T-helper 2 cell treated with Interferon-gamma antibody and Interleukin-4, amounts not matched to agents 5 μg/mL and 100 μg/mL, for 36 hours (primary cell): ENCODE measurements around the gene CAB39.

Experiments used
- DNase-seq: peaks from one replicate; pipeline ENCODE4 v3.0.0; 2021; ENCODE audit warnings: low spot score
- H3K27ac Mint-ChIP-seq: one replicate; pipeline ENCODE4 v1.8.0; 2021; ENCODE audit warnings: mild to moderate bottlenecking, mixed read lengths
- H3K27me3 Mint-ChIP-seq: one replicate; pipeline ENCODE4 v1.8.0; 2021; ENCODE audit warnings: low read depth, mixed read lengths
- H3K36me3 Mint-ChIP-seq: one replicate; pipeline ENCODE4 v1.8.0; 2021; ENCODE audit warnings: low read depth, mixed read lengths
- H3K4me1 Mint-ChIP-seq: one replicate; pipeline ENCODE4 v1.8.0; 2021; ENCODE audit warnings: low read depth, mixed read lengths
- H3K4me3 Mint-ChIP-seq: one replicate; pipeline ENCODE4 v1.8.0; 2022; ENCODE audit warnings: mild to moderate bottlenecking, moderate library complexity, mixed read lengths
- H3K9me3 Mint-ChIP-seq: one replicate; pipeline ENCODE4 v1.8.0; 2021; ENCODE audit warnings: mixed read lengths

The CAB39 gene

DNA sequence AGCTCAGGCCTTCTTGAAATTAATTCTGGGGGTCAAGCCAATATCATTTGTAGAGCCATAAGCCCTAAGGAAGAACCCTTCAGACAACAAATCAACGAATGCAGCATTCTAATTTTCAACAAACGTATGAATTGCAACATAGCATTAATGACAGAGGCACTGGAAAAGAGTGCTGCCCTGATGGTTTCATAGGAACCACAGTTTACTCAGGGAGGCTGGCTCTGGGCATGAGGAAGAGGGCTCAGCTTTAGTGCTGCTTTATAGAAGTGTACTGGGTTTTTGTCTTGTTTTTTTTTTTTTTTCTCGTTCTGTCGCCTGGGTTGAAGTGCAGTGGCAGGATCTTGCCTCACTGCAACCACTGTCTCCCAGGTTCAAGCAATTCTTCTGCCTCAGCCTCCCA, 36.1 kb upstream of the CAB39 start:
- H3K27ac Mint-ChIP-seq: no peak overlapping the region

DNA sequence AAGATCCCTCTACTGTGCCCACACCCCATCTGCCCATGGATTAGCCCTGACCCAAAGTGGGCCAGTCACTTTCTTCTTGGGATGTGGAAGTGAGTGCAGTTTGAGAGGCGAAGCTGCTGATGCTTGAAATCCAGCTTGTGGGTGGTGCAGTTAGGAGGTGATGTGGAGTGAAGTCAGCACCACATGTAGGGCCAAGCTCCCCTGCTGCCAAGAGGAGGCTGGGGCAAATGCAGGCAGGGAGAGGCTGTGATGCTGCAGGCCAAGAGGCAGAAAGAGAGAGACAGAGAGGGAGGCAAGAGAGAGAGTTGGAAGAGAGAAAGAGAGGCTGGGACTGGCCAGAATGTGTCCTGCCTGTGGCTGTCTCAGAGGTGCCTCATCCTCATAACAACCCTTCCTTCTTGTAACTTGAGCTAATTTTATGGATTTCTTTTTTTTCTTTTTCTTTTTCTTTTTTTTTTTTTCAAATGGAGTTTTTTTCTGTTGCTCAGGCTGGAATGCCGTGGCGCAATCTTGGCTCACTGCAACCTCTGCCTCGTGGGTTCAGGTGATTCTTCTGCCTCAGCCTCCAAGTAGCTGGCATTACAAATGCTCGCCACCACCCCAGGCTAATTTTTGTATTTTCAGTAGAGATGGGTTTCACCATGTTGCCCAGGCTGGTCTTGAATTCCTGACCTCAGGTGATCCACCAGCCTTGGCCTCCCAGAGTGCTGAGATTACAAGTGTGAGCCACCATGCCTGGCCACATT, 35.3 kb upstream of the CAB39 start:
- Mint-ChIP-seq H3K27ac (peak overlapping the region; percentile 58), H3K36me3 (peaks cover 12% of the 10 kb centered on the region), H3K4me1 (peaks cover 44% of the 10 kb centered on the region), H3K4me3 (peak overlapping the region; percentile 17), H3K9me3 (peaks cover 17% of the 10 kb centered on the region), H3K27me3 (no peaks in the 10 kb centered on the region)
- DNase-seq: no peak

More for the DNA sequence above, 36.1 kb upstream of the CAB39 start:
- H3K4me1 Mint-ChIP-seq: peaks cover 44% of the 10 kb centered on the region
- peaks cover 12% of the 10 kb centered on the region for H3K36me3 Mint-ChIP-seq
- peaks cover 14% of the 10 kb centered on the region for H3K9me3 Mint-ChIP-seq
- DNase-seq: no peak
- H3K27me3 Mint-ChIP-seq: no peaks in the 10 kb centered on the region
- no peak overlapping the region for H3K4me3 Mint-ChIP-seq

DNA sequence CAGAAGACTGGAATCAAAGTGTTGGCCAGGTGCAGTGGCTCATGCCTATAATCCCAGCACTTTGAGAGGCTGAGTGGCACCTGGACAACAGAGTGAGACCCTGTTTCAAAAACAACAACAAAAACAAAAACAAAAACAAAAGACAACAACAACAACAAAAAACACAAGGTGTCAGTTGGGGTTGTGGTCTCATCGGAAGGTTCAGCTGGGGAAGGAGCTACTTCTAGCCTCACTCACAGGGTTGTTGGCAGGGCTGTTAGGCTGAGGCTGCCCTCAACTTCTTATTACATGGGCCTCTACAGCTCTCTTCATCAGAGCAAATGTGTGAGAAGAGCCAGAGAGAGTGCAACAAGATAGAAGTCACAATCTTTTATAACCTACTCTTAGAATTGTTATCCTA, 34.6 kb upstream of the CAB39 start:
- no peak for DNase-seq
- peaks cover 44% of the 10 kb centered on the region for H3K4me1 Mint-ChIP-seq
- peaks cover 12% of the 10 kb centered on the region for H3K36me3 Mint-ChIP-seq
- H3K27me3 Mint-ChIP-seq: no peaks in the 10 kb centered on the region
- peak overlapping the region; percentile 52 for H3K4me3 Mint-ChIP-seq
- H3K27ac Mint-ChIP-seq: peak overlapping the region; percentile 41
- peaks cover 18% of the 10 kb centered on the region for H3K9me3 Mint-ChIP-seq

DNA sequence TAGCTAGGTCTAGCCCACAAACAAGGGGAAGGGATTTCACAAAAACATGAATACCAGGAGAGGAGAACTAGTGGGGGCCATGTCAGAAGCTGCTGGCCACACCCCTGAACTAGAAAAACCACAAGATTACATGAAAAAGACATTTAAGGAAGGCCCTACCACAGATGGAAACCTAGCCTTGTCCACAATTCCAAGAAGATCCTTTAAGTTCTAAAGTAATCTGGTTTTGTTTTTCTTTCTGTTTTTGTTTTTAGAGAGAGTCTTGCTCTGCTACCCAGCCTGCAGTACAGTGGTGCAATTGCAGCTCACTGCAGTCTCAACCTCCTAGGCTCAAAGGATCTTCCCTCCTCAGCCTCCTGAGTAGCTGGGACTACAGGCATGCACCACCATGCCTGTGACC, 34.2 kb upstream of the CAB39 start:
- Mint-ChIP-seq H3K4me1 (peaks cover 44% of the 10 kb centered on the region), H3K4me3 (peak overlapping the region; percentile 52)

DNA sequence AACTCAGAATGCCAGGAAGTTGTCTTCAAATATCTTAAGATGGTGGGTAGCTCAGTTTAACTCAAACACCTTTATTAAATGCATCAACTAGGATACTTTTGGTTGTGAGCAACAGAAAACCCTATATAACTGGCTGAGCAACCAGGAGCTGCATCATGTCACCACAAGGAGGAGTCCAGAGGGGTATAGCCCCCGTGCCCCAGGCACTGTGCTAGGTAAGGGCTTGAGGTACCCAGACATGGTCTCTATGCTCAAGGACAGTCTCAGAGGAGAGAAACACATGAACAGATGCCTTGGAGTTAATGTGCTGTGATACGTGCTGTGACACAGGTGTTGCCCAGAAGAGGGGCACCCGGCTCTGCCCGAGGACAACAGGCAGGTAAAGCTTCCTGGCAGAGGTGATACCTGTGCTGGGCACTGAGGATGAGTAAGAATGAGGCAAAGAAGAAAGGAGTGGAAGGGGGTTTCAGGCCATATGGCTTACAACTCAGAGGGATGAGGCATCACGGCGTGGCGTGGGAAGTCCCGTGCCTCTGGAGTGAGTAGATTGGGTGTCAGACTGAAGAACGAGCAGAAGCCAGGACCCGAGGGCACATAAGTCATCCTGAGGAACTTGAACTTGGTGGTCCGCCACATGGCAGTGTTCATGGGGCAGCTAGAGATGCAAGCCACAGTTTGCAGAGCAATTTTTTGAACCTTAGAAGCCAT, 32.0 kb upstream of the CAB39 start:
- H3K27ac Mint-ChIP-seq: no peak overlapping the region
- H3K27me3 Mint-ChIP-seq: no peaks in the 10 kb centered on the region
- peaks cover 45% of the 10 kb centered on the region for H3K4me1 Mint-ChIP-seq
- peaks cover 18% of the 10 kb centered on the region for H3K9me3 Mint-ChIP-seq
- DNase-seq: peak; percentile 15
- peaks cover 12% of the 10 kb centered on the region for H3K36me3 Mint-ChIP-seq
- no peak overlapping the region for H3K4me3 Mint-ChIP-seq

More for the DNA sequence above, 34.2 kb upstream of the CAB39 start:
- H3K9me3 Mint-ChIP-seq: peaks cover 18% of the 10 kb centered on the region
- H3K27ac Mint-ChIP-seq: peak overlapping the region; percentile 82
- DNase-seq: no peak
- no peaks in the 10 kb centered on the region for H3K27me3 Mint-ChIP-seq
- H3K36me3 Mint-ChIP-seq: peaks cover 12% of the 10 kb centered on the region

DNA sequence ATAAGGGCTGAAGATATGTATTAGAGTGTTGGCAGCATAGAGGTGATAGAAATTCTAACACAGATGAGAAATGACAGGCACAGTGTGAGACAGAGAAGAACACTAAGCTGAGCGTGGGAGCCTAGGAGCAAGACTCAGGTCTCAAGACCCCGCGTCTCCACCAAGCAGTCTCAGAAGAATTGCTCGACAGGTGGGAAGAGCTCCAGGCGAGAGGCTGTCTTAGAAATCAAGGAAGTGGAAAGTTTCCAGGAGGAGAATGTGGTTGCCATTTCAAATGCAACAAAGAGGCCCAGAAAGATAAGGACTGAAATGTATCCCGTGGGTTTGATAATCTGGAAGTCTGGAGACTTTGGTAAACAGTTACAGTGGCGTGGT, 31.5 kb upstream of the CAB39 start:
- Mint-ChIP-seq H3K4me1 (peaks cover 40% of the 10 kb centered on the region), H3K9me3 (peaks cover 18% of the 10 kb centered on the region), H3K27me3 (no peaks in the 10 kb centered on the region), H3K27ac (no peak overlapping the region), H3K36me3 (peaks cover 12% of the 10 kb centered on the region), H3K4me3 (no peak overlapping the region)
- no peak for DNase-seq

DNA sequence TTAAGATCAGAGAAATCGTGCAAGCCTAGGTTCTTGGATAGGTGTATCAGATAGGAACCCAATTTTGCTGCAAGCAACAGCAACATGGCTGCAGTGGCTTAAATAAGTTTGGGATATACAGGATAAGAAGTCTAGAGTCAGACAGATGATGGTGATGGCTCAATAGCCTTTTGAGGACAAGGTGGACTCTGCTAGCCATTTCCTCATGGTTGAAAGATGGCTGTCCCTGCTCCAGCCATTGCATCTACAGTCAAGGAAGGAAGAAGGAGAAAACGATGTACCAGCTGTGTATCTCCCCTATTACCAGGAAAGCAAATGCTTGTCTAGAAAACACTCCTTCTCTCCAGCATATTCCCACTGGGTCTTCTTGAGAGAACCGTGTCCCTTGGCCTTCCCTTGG, 30.1 kb upstream of the CAB39 start:
- Mint-ChIP-seq H3K27me3 (peaks cover 2% of the 10 kb centered on the region), H3K4me3 (no peak overlapping the region), H3K36me3 (peaks cover 7% of the 10 kb centered on the region), H3K9me3 (peaks cover 13% of the 10 kb centered on the region), H3K27ac (no peak overlapping the region), H3K4me1 (peaks cover 37% of the 10 kb centered on the region)
- DNase-seq: no peak

DNA sequence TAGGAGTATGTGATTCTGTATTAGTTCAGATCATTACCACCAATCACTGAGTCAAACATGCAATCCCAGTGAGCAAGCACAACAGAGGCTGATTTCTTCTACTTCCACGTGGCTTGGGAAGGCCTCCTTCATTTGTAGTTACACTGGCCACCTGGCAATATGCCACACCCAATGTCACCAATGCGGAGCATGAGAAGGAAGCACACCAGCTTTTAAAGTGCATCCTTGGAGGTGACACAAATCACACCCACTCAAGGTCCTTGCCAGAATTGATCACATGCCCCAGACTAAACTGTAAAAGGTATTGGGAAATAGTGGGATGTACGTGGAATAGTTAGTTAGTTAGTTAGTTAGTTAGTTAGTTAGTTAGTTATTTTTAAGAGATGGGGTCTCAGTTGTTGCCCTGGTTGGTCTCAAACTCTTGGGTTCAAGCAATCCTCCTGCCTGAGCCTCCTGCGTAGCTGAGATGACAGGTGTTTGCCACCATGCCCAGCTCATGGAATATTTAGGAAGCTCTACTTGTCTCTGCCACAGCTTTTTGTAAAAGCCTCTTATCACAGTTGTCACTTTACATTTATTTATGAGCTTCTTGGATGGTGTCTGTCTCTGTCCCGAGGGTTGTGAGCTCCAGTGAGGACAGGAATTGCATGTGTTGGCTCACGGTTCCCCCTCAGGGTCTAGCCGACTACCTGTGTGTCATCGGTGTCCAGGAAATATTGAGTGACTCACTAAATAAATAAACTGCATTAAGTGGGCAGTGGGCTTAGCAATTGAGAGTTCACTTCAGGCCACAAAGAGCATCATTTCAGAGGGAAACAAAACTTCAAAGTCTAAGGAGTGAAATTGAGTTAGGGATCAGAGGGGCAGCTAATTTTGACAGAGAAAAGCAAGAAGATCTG, 28.1 kb upstream of the CAB39 start:
- no peak for DNase-seq
- Mint-ChIP-seq H3K4me3 (no peak overlapping the region), H3K4me1 (peaks cover 23% of the 10 kb centered on the region), H3K27me3 (peaks cover 2% of the 10 kb centered on the region), H3K36me3 (no peaks in the 10 kb centered on the region), H3K27ac (no peak overlapping the region), H3K9me3 (peaks cover 4% of the 10 kb centered on the region)

DNA sequence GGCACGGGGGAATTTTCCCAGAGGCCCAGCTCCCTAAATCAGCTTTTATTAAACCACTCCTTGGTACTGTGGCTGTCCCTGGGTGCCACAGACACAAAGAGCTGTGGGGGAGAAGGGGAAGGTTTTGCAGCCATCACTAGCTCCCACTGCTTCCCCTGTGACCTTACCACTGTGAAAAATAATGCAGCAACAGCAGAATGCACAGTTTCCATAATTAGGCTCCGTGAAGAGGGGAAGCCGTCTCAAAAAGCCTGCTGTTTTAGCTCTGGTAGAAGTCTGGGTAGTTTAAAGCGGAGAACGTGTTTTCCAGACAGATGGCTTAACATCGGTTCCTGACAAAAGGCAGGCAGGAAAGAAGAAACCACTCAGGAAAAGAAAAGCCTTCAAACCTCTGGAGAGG, 27.5 kb upstream of the CAB39 start:
- peaks cover 23% of the 10 kb centered on the region for H3K4me1 Mint-ChIP-seq
- H3K4me3 Mint-ChIP-seq: no peak overlapping the region

DNA sequence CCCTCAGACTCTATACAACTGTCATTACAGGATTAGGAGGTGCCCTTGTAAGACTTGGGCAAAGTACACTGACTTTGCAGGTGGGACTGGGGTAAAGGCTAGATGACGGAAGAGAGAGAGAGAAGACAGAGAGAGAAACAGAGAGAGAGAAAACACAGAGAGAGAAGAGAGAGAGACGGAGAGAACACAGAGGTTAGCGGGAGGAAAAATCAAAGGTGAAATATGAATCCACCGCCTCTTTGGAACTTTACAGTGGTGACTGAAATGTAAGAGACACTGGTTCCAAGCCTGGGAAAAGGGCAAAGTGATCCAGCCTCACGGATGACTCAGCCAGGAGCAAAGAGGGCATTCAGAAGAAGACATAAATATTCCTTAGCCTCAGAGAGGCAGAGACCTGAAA, 25.1 kb upstream of the CAB39 start:
- peaks cover 16% of the 10 kb centered on the region for H3K4me1 Mint-ChIP-seq
- no peak overlapping the region for H3K27ac Mint-ChIP-seq
- H3K36me3 Mint-ChIP-seq: no peaks in the 10 kb centered on the region
- H3K27me3 Mint-ChIP-seq: peaks cover 2% of the 10 kb centered on the region
- H3K9me3 Mint-ChIP-seq: no peaks in the 10 kb centered on the region
- no peak overlapping the region for H3K4me3 Mint-ChIP-seq
- no peak for DNase-seq

More for the DNA sequence above, 27.5 kb upstream of the CAB39 start:
- no peak for DNase-seq
- H3K9me3 Mint-ChIP-seq: peaks cover 4% of the 10 kb centered on the region
- no peak overlapping the region for H3K27ac Mint-ChIP-seq
- peaks cover 2% of the 10 kb centered on the region for H3K27me3 Mint-ChIP-seq
- no peaks in the 10 kb centered on the region for H3K36me3 Mint-ChIP-seq

DNA sequence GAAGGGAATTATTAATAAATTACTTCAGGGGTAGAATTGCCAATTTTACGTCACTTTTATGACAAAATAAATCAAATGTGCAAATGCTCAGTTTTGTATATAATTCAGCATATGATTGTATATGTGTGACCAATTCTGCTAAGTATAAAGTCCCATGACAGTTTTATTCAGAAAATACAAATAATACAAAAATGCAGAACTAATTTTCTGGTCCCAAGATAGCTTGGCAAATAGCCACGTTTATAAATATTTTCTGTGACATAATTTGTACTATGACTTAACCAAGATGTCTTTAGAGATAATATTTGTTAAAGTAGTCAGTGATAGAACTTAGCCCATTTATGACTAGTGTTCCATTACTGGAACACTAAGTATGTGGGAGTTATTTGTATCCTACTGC, 24.2 kb upstream of the CAB39 start:
- H3K4me3 Mint-ChIP-seq: no peak overlapping the region
- H3K27ac Mint-ChIP-seq: no peak overlapping the region
- H3K4me1 Mint-ChIP-seq: peaks cover 17% of the 10 kb centered on the region
- peaks cover 2% of the 10 kb centered on the region for H3K27me3 Mint-ChIP-seq
- no peaks in the 10 kb centered on the region for H3K36me3 Mint-ChIP-seq
- H3K9me3 Mint-ChIP-seq: no peaks in the 10 kb centered on the region
- no peak for DNase-seq

DNA sequence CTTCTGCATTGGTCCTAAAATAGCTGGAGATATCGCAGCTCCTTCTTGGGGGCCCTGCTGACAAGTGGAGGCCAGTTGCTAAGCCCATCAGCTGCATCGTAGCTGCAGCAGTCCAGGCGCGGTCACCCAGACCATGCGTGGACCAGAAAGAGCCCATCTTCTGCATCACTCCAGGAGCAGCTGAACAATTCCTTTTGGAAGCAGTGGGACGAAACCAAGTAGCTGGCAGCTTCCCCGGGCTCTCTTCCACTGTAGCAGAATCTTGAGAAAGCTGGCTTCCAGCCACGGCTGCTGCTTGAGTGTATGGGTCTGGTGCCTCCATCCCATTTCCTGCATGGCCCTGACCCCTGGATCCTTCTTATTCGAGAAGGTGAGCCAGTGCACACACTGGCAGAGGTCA, 22.2 kb upstream of the CAB39 start:
- no peaks in the 10 kb centered on the region for H3K9me3 Mint-ChIP-seq
- H3K27me3 Mint-ChIP-seq: peaks cover 2% of the 10 kb centered on the region
- no peak for DNase-seq
- H3K4me3 Mint-ChIP-seq: no peak overlapping the region
- no peak overlapping the region for H3K27ac Mint-ChIP-seq
- H3K4me1 Mint-ChIP-seq: peaks cover 22% of the 10 kb centered on the region
- H3K36me3 Mint-ChIP-seq: no peaks in the 10 kb centered on the region

DNA sequence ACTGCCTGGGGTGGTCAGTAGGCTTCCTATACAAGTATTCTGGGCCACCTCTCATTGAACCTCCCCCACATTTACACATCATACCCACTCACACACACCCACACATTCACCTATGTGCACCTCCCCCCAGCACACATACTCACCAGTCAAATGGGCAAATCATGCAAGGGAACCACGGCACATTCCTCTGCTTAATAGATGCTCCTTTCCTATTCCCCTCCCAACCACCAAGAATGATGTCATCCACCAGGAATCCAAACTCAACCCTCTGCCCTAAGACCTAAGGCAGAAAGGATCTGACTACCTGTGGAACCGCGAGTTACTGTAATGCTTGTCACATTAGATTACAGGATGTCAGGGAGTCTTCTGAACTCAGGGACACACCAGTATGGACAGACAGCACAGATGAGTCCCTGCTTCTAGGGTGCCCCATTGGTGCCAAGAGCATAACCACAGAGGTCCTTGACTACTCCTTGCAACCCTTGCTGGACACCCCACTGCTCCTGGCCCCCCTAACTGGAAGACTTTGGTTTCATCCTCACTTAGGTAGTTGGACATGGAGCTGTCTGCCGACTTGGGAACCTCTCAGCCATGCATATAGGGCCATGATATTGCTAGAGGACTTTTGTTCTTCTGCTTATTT, 21.5 kb upstream of the CAB39 start:
- DNase-seq: no peak
- no peaks in the 10 kb centered on the region for H3K9me3 Mint-ChIP-seq
- peaks cover 2% of the 10 kb centered on the region for H3K27me3 Mint-ChIP-seq
- no peak overlapping the region for H3K27ac Mint-ChIP-seq
- no peaks in the 10 kb centered on the region for H3K36me3 Mint-ChIP-seq
- peaks cover 22% of the 10 kb centered on the region for H3K4me1 Mint-ChIP-seq
- no peak overlapping the region for H3K4me3 Mint-ChIP-seq
